CMK (cell line): Measurements from ENCODE around the gene ALPK3.

Experiments
- DNase-seq: peaks from one replicate; pipeline ENCODE4 v3.0.0-alpha.2; 2010; ENCODE audit warnings: low read depth

ALPK3 gene

GRCh38 chr15:84816694-84817465 is at the start of gene ALPK3:
Gene ALPK3 (plus strand): TSS chr15:84817356. CDS start chr15:84817453, 97 bp downstream.
- DNase-seq: no peak

- no peak for DNase-seq
Observed at GRCh38 chr15:84772031-84772430, 45.1 kb upstream of the ALPK3 start.

- no peak for DNase-seq
Observed at GRCh38 chr15:84772467-84772866, 44.7 kb upstream of the ALPK3 start.

GRCh38 chr15:84773716-84774115 is 43.4 kb upstream of the ALPK3 start:
- DNase-seq: no peak

GRCh38 chr15:84775867-84776449 is 41.2 kb upstream of the ALPK3 start:
- DNase-seq: no peak

GRCh38 chr15:84778194-84778593 is 39.0 kb upstream of the ALPK3 start:
- no peak for DNase-seq

GRCh38 chr15:84780492-84780891 is 36.7 kb upstream of the ALPK3 start:
- DNase-seq: no peak

GRCh38 chr15:84781495-84781894 is 35.7 kb upstream of the ALPK3 start:
- DNase-seq: no peak

- DNase-seq: no peak
Observed at GRCh38 chr15:84782346-84782745, 34.8 kb upstream of the ALPK3 start.

- DNase-seq: no peak
Observed at GRCh38 chr15:84783493-84784251, 33.5 kb upstream of the ALPK3 start.

GRCh38 chr15:84784262-84784661 is 32.9 kb upstream of the ALPK3 start:
- DNase-seq: no peak

GRCh38 chr15:84785053-84785452 is 32.1 kb upstream of the ALPK3 start:
- no peak for DNase-seq

GRCh38 chr15:84788500-84788899 is 28.7 kb upstream of the ALPK3 start:
- no peak for DNase-seq

GRCh38 chr15:84789762-84790161 is 27.4 kb upstream of the ALPK3 start:
- DNase-seq: no peak

- DNase-seq: no peak
Observed at GRCh38 chr15:84790676-84791075, 26.5 kb upstream of the ALPK3 start.

GRCh38 chr15:84791763-84792162 is 25.4 kb upstream of the ALPK3 start:
- no peak for DNase-seq

GRCh38 chr15:84793431-84794161 is 23.6 kb upstream of the ALPK3 start:
- DNase-seq: no peak

- DNase-seq: no peak
Observed at GRCh38 chr15:84794162-84794547, 23.0 kb upstream of the ALPK3 start.

GRCh38 chr15:84795186-84795585 is 22.0 kb upstream of the ALPK3 start:
- no peak for DNase-seq

- no peak for DNase-seq
Observed at GRCh38 chr15:84797212-84797611, 19.9 kb upstream of the ALPK3 start.

- no peak for DNase-seq
Observed at GRCh38 chr15:84797801-84798200, 19.4 kb upstream of the ALPK3 start.

- DNase-seq: no peak
Observed at GRCh38 chr15:84798436-84798946, 18.7 kb upstream of the ALPK3 start.
